Calu3 (cell line): Measurements from ENCODE around the gene TCEA2. TPM values are rescaled to one million over a fixed set of nuclear protein-coding genes. Genes with fewer than 3 reads are reported as not detected.

ENCODE experiments used
- BruUV-seq: library from RNA; stranded (reverse); fragments of 400-500 nt; replicated peaks from 2 replicates; lab custom pipeline; 2021; lab: Mats Ljungman, UMichigan
- CTCF ChIA-PET: fragments of 300-600 bp; sonication (Branson Sonifier 250); formaldehyde crosslinking; loops from one replicate; lab custom pipeline; 2022; ENCODE audit warnings: antibody characterized with exemption; lab: Charles Lee
- DNase-seq: peaks from one replicate; pipeline ENCODE4 v3.0.0; 2022
- H3K27ac Mint-ChIP-seq: one replicate; pipeline ENCODE4 v1.8.0; 2022; ENCODE audit warnings: mixed read lengths; ENCODE audit not compliant: unreplicated experiment
- H3K27me3 Mint-ChIP-seq: one replicate; pipeline ENCODE4 v1.8.0; 2022; ENCODE audit warnings: mixed read lengths; ENCODE audit not compliant: unreplicated experiment
- H3K36me3 Mint-ChIP-seq: one replicate; pipeline ENCODE4 v1.8.0; 2022; ENCODE audit warnings: mild to moderate bottlenecking, moderate library complexity, mixed read lengths; ENCODE audit not compliant: insufficient read depth, unreplicated experiment
- H3K4me1 Mint-ChIP-seq: one replicate; pipeline ENCODE4 v1.8.0; 2022; ENCODE audit warnings: mild to moderate bottlenecking, low read depth, mixed read lengths; ENCODE audit not compliant: unreplicated experiment
- H3K4me3 Mint-ChIP-seq: one replicate; pipeline ENCODE4 v1.8.0; 2022; ENCODE audit warnings: mild to moderate bottlenecking, low read depth, moderate library complexity, mixed read lengths; ENCODE audit not compliant: unreplicated experiment
- H3K9me3 Mint-ChIP-seq: one replicate; pipeline ENCODE4 v1.8.0; 2022; ENCODE audit warnings: low read depth, mixed read lengths; ENCODE audit not compliant: unreplicated experiment
- CTCF ChIP-seq: fragments of 200-600 bp; IDR thresholded peaks from one replicate; pipeline ENCODE4 v1.8.0; 2022; ENCODE audit warnings: antibody characterized with exemption; ENCODE audit not compliant: unreplicated experiment
- intact Hi-C: fragments of 100-400 bp; cut with micrococcal nuclease; formaldehyde crosslinking; loops from one replicate; pipeline ENCODE4 v1.10.0; 2022; ENCODE audit not compliant: unreplicated experiment
- total RNA-seq: library from RNA; stranded (reverse); gene quantifications from 2 replicates; pipeline ENCODE4 v1.2.3, GENCODE V29; 2022

TCEA2 gene
- total RNA-seq, 1 experiment from 2014 or later, result 39.9 TPM

- intact Hi-C loops, result no loop called here
- Mint-ChIP-seq H3K4me3 (no peak overlapping the region), H3K27me3 (peaks cover 78% of the 10 kb centered on the region), H3K9me3 (no peaks in the 10 kb centered on the region), H3K36me3 (no peaks in the 10 kb centered on the region), H3K4me1 (no peaks in the 10 kb centered on the region), H3K27ac (no peak overlapping the region)
- DNase-seq, result peak; percentile 3
- no TSS peak for BruUV-seq
- CTCF ChIA-PET, result no interaction called here
- no peak for TF ChIP-seq CTCF
These were observed 50.9 kb downstream of the TCEA2 start for GRCh38 chr20:64113796-64114355.

- Mint-ChIP-seq H3K27me3 (peaks cover 72% of the 10 kb centered on the region), H3K4me1 (no peaks in the 10 kb centered on the region), H3K36me3 (no peaks in the 10 kb centered on the region), H3K9me3 (no peaks in the 10 kb centered on the region), H3K27ac (no peak overlapping the region), H3K4me3 (no peak overlapping the region)
- CTCF ChIA-PET, result interaction anchor here (1.6 kb wide), 1 partner anchor 31 kb away, joined by 7 read pairs; the partner anchor contains the start of gene LKAAEAR1
- no peak for DNase-seq
- intact Hi-C loops, result no loop called here
- no peak for TF ChIP-seq CTCF
- BruUV-seq, result no TSS peak
These were observed 51.5 kb downstream of the TCEA2 start for GRCh38 chr20:64114356-64114971.

GRCh38 chr20:64115171-64115911 is 52.3 kb downstream of the TCEA2 start:
- intact Hi-C loops, result no loop called here
- peak; percentile 2 for DNase-seq
- TF ChIP-seq CTCF, result no peak
- no TSS peak for BruUV-seq
- CTCF ChIA-PET, result interaction anchor here (1.6 to 2.1 kb wide), 2 partner anchors 31 to 77 kb away, joined by 7 to 8 read pairs; partner anchors contain the start of gene LKAAEAR1
- no peak overlapping the region for H3K27ac Mint-ChIP-seq
- H3K36me3 Mint-ChIP-seq, result no peaks in the 10 kb centered on the region
- peaks cover 7% of the 10 kb centered on the region for H3K4me1 Mint-ChIP-seq
- H3K9me3 Mint-ChIP-seq, result no peaks in the 10 kb centered on the region
- H3K27me3 Mint-ChIP-seq, result peaks cover 63% of the 10 kb centered on the region
- H3K4me3 Mint-ChIP-seq, result no peak overlapping the region

- Mint-ChIP-seq H3K4me3 (no peak overlapping the region), H3K9me3 (no peaks in the 10 kb centered on the region), H3K27ac (no peak overlapping the region), H3K27me3 (peaks cover 62% of the 10 kb centered on the region), H3K36me3 (no peaks in the 10 kb centered on the region), H3K4me1 (peaks cover 8% of the 10 kb centered on the region)
- no peak for DNase-seq
- intact Hi-C loops, result no loop called here
- no TSS peak for BruUV-seq
- TF ChIP-seq CTCF, result no peak
- CTCF ChIA-PET, result interaction anchor here (1.6 to 2.1 kb wide), 2 partner anchors 32 to 77 kb away, joined by 7 to 8 read pairs; partner anchors contain the start of gene LKAAEAR1
These were observed 53.0 kb downstream of the TCEA2 start for GRCh38 chr20:64116016-64116415.
